K562 (cell line): ENCODE measurements around the gene NR3C1. TPM values are rescaled to one million over a fixed set of nuclear protein-coding genes. Genes with fewer than 3 reads are reported as not detected.

Source experiments
- ATAC-seq: fragments of 200-7000 bp; cut with Tn5 transposase; 3 replicates; pipeline ENCODE4 v1.9.1; 2020; ENCODE audit warnings: moderate library complexity
- BruUV-seq: library from RNA; stranded (reverse); fragments of 400-500 nt; replicated peaks from 2 replicates; lab custom pipeline; 2021; lab: Mats Ljungman, UMichigan
- CTCF ChIA-PET: fragments of 300-600 bp; formaldehyde crosslinking; extraction: SDS; loops from one replicate; lab custom pipeline; 2021; ENCODE audit warnings: low intra/inter-chr PET ratio; lab: Yijun Ruan, JAX
- POLR2A ChIA-PET: fragments of 300-600, 350-650 bp; sonication (Branson Sonifier 250); formaldehyde crosslinking; extraction: SDS; loops from one replicate; lab custom pipeline; 2021; ENCODE audit warnings: antibody characterized with exemption, inconsistent platforms; lab: Yijun Ruan, JAX
- DNase-seq, 4 experiments: peaks; one replicate each; pipeline versions ENCODE4 v3.0.0 to v3.0.0-alpha.2; 2011 to 2018; ENCODE audit warnings: low spot score in 3 of 4, mixed read lengths in 3 of 4; ENCODE audit errors: extremely low read depth in 1 of 4
- FAIRE-seq: peaks from 2 replicates; lab custom pipeline; 2011; peaks lifted over from hg19 to GRCh38; lab: Jason Lieb, UNC
- H2AFZ ChIP-seq: 2 replicates; pipeline ENCODE4 v1.6.0; 2011; ENCODE audit warnings: low read depth, low read length, control low read depth, inconsistent platforms
- H3K27ac ChIP-seq: fragments of 200-600 bp; 3 replicates; pipeline ENCODE4 v1.8.0; 2011; ENCODE audit warnings: low read depth, mild to moderate bottlenecking, control low read depth, inconsistent platforms, low read length, moderate library complexity, mixed read lengths; ENCODE audit errors: extremely low read depth
- H3K27me3 ChIP-seq, 2 experiments: fragments of 300-600 bp in 1 of 2; 2 replicates in 1 of 2; 3 replicates in 1 of 2; pipeline versions ENCODE4 v1.6.0 to v1.8.0; 2011; ENCODE audit warnings: inconsistent platforms in 2 of 2, low read length in 2 of 2, mild to moderate bottlenecking in 1 of 2, mixed read lengths in 1 of 2, moderate library complexity in 1 of 2; ENCODE audit not compliant: control insufficient read depth in 2 of 2, insufficient read depth in 2 of 2
- H3K36me3 ChIP-seq: fragments of 300-600 bp; 3 replicates; pipeline ENCODE4 v1.8.0; 2011; ENCODE audit warnings: mild to moderate bottlenecking, low read length, inconsistent platforms; ENCODE audit not compliant: control insufficient read depth, insufficient read depth
- H3K4me1 ChIP-seq, 2 experiments: fragments of 200-600 bp in 1 of 2; replicated peaks in 1 of 2; 2 replicates in 1 of 2; 3 replicates in 1 of 2; pipeline versions ENCODE4 v1.5.1 to v1.8.0; 2011; ENCODE audit warnings: inconsistent platforms in 2 of 2, low read length in 2 of 2, mild to moderate bottlenecking in 1 of 2, mixed read lengths in 1 of 2, moderate library complexity in 1 of 2; ENCODE audit not compliant: control insufficient read depth in 2 of 2, insufficient read depth in 2 of 2
- H3K4me2 ChIP-seq: 2 replicates; pipeline ENCODE4 v1.6.1; 2011; ENCODE audit warnings: low read length, control low read depth, inconsistent platforms, mixed read lengths; ENCODE audit not compliant: insufficient read depth
- H3K4me3 ChIP-seq: fragments of 200-600 bp; sonication (generic), shearing (Covaris generic); 2 replicates; pipeline ENCODE4 v1.5.1; 2016; ENCODE audit warnings: control low read depth, inconsistent platforms
- H3K79me2 ChIP-seq: fragments of 200-600 bp; 3 replicates; pipeline ENCODE4 v1.8.0; 2011; ENCODE audit warnings: low read length, inconsistent platforms; ENCODE audit not compliant: control insufficient read depth, insufficient read depth
- H3K9ac ChIP-seq, 2 experiments: 2 replicates each; pipeline versions ENCODE4 v1.6.0 to v1.6.1; 2011; ENCODE audit warnings: low read depth in 2 of 2, low read length in 2 of 2, control low read depth in 1 of 2, inconsistent platforms in 1 of 2, mild to moderate bottlenecking in 1 of 2, mixed read lengths in 1 of 2; ENCODE audit not compliant: insufficient read depth in 1 of 2
- H3K9me1 ChIP-seq: one replicate; pipeline ENCODE4 v1.6.0; 2011; ENCODE audit warnings: inconsistent platforms, mild to moderate bottlenecking, low read length, moderate library complexity; ENCODE audit not compliant: control insufficient read depth, insufficient read depth
- H3K9me3 ChIP-seq: replicated peaks from 2 replicates; pipeline ENCODE4 v1.5.1; 2011; ENCODE audit warnings: low read depth, low read length, inconsistent platforms; ENCODE audit not compliant: control insufficient read depth, insufficient read depth
- H4K20me1 ChIP-seq: replicated peaks from 2 replicates; pipeline ENCODE4 v1.6.1; 2011; ENCODE audit warnings: low read length, inconsistent platforms, mixed read lengths; ENCODE audit not compliant: control insufficient read depth, insufficient read depth
- CEBPB ChIP-seq: fragments of 450-650 bp; IDR thresholded peaks from 2 replicates; pipeline ENCODE4 v1.6.1; 2016; ENCODE audit warnings: missing genetic modification characterization, missing compliant biosample characterization
- ERF ChIP-seq: fragments of 450-650 bp; formaldehyde crosslinking; IDR thresholded peaks from 2 replicates; pipeline ENCODE4 v1.4.0; 2020; ENCODE audit warnings: mild to moderate bottlenecking, mixed read lengths
- FOSL1 ChIP-seq: fragments of 200-800 bp; sonication (Bioruptor generic); conservative IDR thresholded peaks from 2 replicates; pipeline ENCODE4 v1.6.1; 2016; ENCODE audit warnings: missing genetic modification characterization, missing compliant biosample characterization
- GABPA ChIP-seq: fragments of 200-800 bp; sonication (Bioruptor generic); conservative IDR thresholded peaks from 2 replicates; pipeline ENCODE4 v1.6.1; 2016; ENCODE audit warnings: low read depth, missing genetic modification characterization, missing compliant biosample characterization
- NELFE ChIP-seq: IDR thresholded peaks from 2 replicates; pipeline ENCODE4 v1.6.1; 2011; ENCODE audit warnings: mild to moderate bottlenecking; ENCODE audit not compliant: insufficient read depth, insufficient read length
- NFIC ChIP-seq: fragments of 450-650 bp; IDR thresholded peaks from 2 replicates; pipeline ENCODE4 v1.6.1; 2017; ENCODE audit warnings: mild to moderate bottlenecking, inconsistent platforms
- POLR2AphosphoS5 ChIP-seq: IDR thresholded peaks from 2 replicates; pipeline ENCODE4 v1.6.1; 2011; ENCODE audit warnings: mild to moderate bottlenecking, low read depth, low read length, moderate library complexity; ENCODE audit not compliant: control insufficient read depth, insufficient read depth
- RFX7 ChIP-seq: fragments of 250-450 bp; sonication (Bioruptor Pico); IDR thresholded peaks from 2 replicates; pipeline ENCODE4 v1.5.1; 2021; ENCODE audit warnings: mild to moderate bottlenecking
- ZFP91 ChIP-seq: sonication (generic); formaldehyde crosslinking; IDR thresholded peaks from 2 replicates; pipeline ENCODE4 v1.8.0; 2022; ENCODE audit warnings: mild to moderate bottlenecking, missing genetic modification reagents
- ZNF695 ChIP-seq: fragments of 450-650 bp; formaldehyde crosslinking; IDR thresholded peaks from 2 replicates; pipeline ENCODE4 v1.4.0; 2020; ENCODE audit warnings: mild to moderate bottlenecking, moderate library complexity
- ZNF79 ChIP-seq: fragments of 250-450 bp; sonication (Bioruptor Pico); IDR thresholded peaks from 2 replicates; pipeline ENCODE4 v1.4.0; 2020; ENCODE audit warnings: low read depth, mild to moderate bottlenecking, moderate library complexity
- WGBS: fragments of 100-300 bp; shearing (Covaris generic); methylation state at CpG from one replicate; pipeline ENCODE4 v1.1.6; 2016; ENCODE audit warnings: low coverage, mixed read lengths; ENCODE audit not compliant: insufficient coverage; ENCODE audit errors: missing lambda C conversion rate; 5-methylcytosine and 5-hydroxymethylcytosine counted together
- in situ Hi-C: fragments of 300-500 bp; cut with MboI; formaldehyde crosslinking; loops from 4 replicates; pipeline ENCODE4 v1.15.0; 2018; ENCODE audit warnings: inconsistent platforms, mixed read lengths
- intact Hi-C: fragments of 100-400 bp; cut with micrococcal nuclease; formaldehyde crosslinking; loops from 2 replicates; pipeline ENCODE4 v1.14.2; 2022
- polyA plus RNA-seq, 8 experiments: library from polyadenylated mRNA; depleted of rRNA in 4 of 8; stranded (reverse) in 5 of 8; unstranded in 3 of 8; fragments of >200 nt; fragmentation: Nextera tagmentation in 2 of 8; fragmentation: Illumina TruSeq in 1 of 8; extraction: Ambion mirVana in 2 of 8; extraction: Trizol in 1 of 8; gene quantifications; 2 replicates each; pipeline versions ENCODE4 v1.2.1 to v1.2.3, GENCODE V29; 2011 to 2014; ENCODE audit warnings: inconsistent platforms in 1 of 8, missing spikeins in 1 of 8
- total RNA-seq, 7 experiments: library from RNA; depleted of rRNA in 6 of 7; stranded (reverse); fragments of >200 nt in 6 of 7; fragmentation: Illumina TruSeq in 2 of 7; extraction: Trizol in 2 of 7; gene quantifications; 2 replicates each; pipeline versions ENCODE4 v1.2.1 to v1.2.3, GENCODE V29; 2011 to 2021; ENCODE audit warnings: low replicate concordance in 1 of 7
- TF ChIP-seq, protein P1 (sequence below), 2 experiments: fragments of 450-650 bp in 1 of 2; sonication (generic) in 1 of 2; formaldehyde crosslinking in 1 of 2; IDR thresholded peaks in 1 of 2; conservative IDR thresholded peaks in 1 of 2; 2 replicates each; pipeline versions ENCODE4 v1.6.1 to v1.8.1; 2016 to 2023; ENCODE audit warnings: mild to moderate bottlenecking in 2 of 2, moderate library complexity in 2 of 2, inconsistent platforms in 1 of 2, missing genetic modification reagents in 1 of 2

The NR3C1 gene
- total and polyA plus RNA-seq, 9 of the 15 experiments (the other 6 are each of a cell fraction or from before 2014, with no cell fraction given) = 8.2 to 36.0 (median 15.0) TPM

- WGBS = 30% methylated on average over 4 of the region's 4 CpGs
- Histone ChIP-seq H3K4me1 (no peaks in the 10 kb centered on the region; a peak in 2 of 5 replicates), H3K9ac (no peak overlapping the region), H3K9me1 (no peaks in the 10 kb centered on the region), H3K27me3 (no peaks in the 10 kb centered on the region), H2AFZ (no peak overlapping the region), H3K79me2 (peaks cover 18% of the 10 kb centered on the region), H3K4me2 (no peak overlapping the region), H3K36me3 (peaks cover 16% of the 10 kb centered on the region; the same call in 2 of the 3 replicates), H3K4me3 (no peak overlapping the region), H3K9me3 (no peaks in the 10 kb centered on the region)
- POLR2A ChIA-PET = interaction anchor here (0.6 kb wide), 1 partner anchor 19 kb away, joined by 4 read pairs; no protein-coding TSS in a partner anchor
- DNase-seq = peak in 3 of 4 experiments; percentile 7 to 30 (median 15)
- intact Hi-C loops = no loop called here
- CTCF ChIA-PET = no interaction called here
- TF ChIP-seq CEBPB (0 out of 2 replicates have a peak, but pooled peaks have one; percentile 22), NFIC (peak; percentile 80), ZNF79 (CRISPR knock-in tag) (no peak)
- TF ChIP-seq, all 486 proteins: peak for 2
- Histone ChIP-seq H4K20me1 (no peaks in the 10 kb centered on the region), H3K27ac (no peak overlapping the region)
- ATAC-seq = peak; percentile 54
- peak; percentile 72 for FAIRE-seq
- BruUV-seq = no TSS peak
- in situ Hi-C loops = no loop called here
These were observed 86.4 kb downstream of the NR3C1 start for GRCh38 chr5:143316844-143317631.

GRCh38 chr5:143316337-143316736 lies 87.1 kb downstream of the NR3C1 start:
- no peak overlapping the region for H3K4me3 ChIP-seq
- intact Hi-C loops (no loop called here), in situ Hi-C loops (no loop called here)
- H3K27ac ChIP-seq = no peak overlapping the region
- H3K4me1 ChIP-seq = no peaks in the 10 kb centered on the region; a peak in 2 of 5 replicates
- H3K9ac ChIP-seq = no peak overlapping the region
- POLR2A ChIA-PET = interaction anchor here (0.6 kb wide), 1 partner anchor 20 kb away, joined by 4 read pairs; no protein-coding TSS in a partner anchor
- WGBS = 85% methylated on average over 6 of the region's 6 CpGs
- TF ChIP-seq, protein P1, sequence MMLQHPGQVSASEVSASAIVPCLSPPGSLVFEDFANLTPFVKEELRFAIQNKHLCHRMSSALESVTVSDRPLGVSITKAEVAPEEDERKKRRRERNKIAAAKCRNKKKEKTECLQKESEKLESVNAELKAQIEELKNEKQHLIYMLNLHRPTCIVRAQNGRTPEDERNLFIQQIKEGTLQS (IDR thresholded peaks at IDR 0.05) = peak; percentile 48
- TF ChIP-seq, protein P1 (CRISPR knock-in tag; conservative IDR thresholded peaks at IDR 0.05) = no peak
- TF ChIP-seq ZFP91 (CRISPR knock-in tag) = no peak
- TF ChIP-seq ERF (CRISPR knock-in tag) = no peak
- TF ChIP-seq GABPA (tag) = no peak
- no peak for TF ChIP-seq NELFE
- TF ChIP-seq ZNF695 = no peak
- no peak for TF ChIP-seq FOSL1 (tag)
- TF ChIP-seq POLR2AphosphoS5 = no peak
- TF ChIP-seq RFX7 (CRISPR knock-in tag) = no peak
- TF ChIP-seq, all 486 proteins: peak for 1
- Histone ChIP-seq H3K9me3 (no peaks in the 10 kb centered on the region), H3K36me3 (peaks cover 23% of the 10 kb centered on the region; the same call in 2 of the 3 replicates), H3K9me1 (no peaks in the 10 kb centered on the region), H2AFZ (no peak overlapping the region), H3K4me2 (no peak overlapping the region), H4K20me1 (no peaks in the 10 kb centered on the region), H3K27me3 (no peaks in the 10 kb centered on the region), H3K79me2 (peaks cover 18% of the 10 kb centered on the region)
- ATAC-seq (no peak), DNase-seq (no peak), FAIRE-seq (no peak)
- CTCF ChIA-PET = no interaction called here
- BruUV-seq = no TSS peak
